A673 (cell line): ENCODE data around the gene SPG11. TPM values are rescaled to one million over a fixed set of nuclear protein-coding genes. Genes with fewer than 3 reads are reported as not detected.
A peak's percentile ranks its signal among the peaks of the same experiment; 100 is the strongest.

Experiments
- BruUV-seq: library from RNA; stranded (reverse); fragments of 400-500 nt; replicated peaks from 2 replicates; lab custom pipeline; 2021; lab: Mats Ljungman, UMichigan
- CTCF ChIA-PET: fragments of 300-600 bp; sonication (Branson Sonifier 250); formaldehyde crosslinking; loops from one replicate; lab custom pipeline; 2022; ENCODE audit warnings: antibody characterized with exemption; lab: Charles Lee
- POLR2A ChIA-PET: fragments of 300-600 bp; sonication (Branson Sonifier 250); formaldehyde crosslinking; loops from one replicate; lab custom pipeline; 2022; ENCODE audit warnings: antibody characterized with exemption; ENCODE audit not compliant: low non-redundant PET; lab: Charles Lee
- DNase-seq: peaks from one replicate; pipeline ENCODE4 v3.0.0-alpha.2; 2015; ENCODE audit warnings: low spot score
- H3K27ac ChIP-seq: fragments of 200-600 bp; sonication (generic); 2 replicates; pipeline ENCODE4 v1.5.1; 2016; ENCODE audit warnings: mixed run types, low read depth, mild to moderate bottlenecking, mixed read lengths, antibody characterized with exemption, low read length; ENCODE audit not compliant: poor library complexity, severe bottlenecking
- H3K27me3 ChIP-seq: fragments of 200-600 bp; sonication (generic); replicated peaks from 2 replicates; pipeline ENCODE4 v1.6.1; 2017; ENCODE audit warnings: mixed run types, low read depth, mild to moderate bottlenecking, mixed read lengths, antibody characterized with exemption, low read length; ENCODE audit not compliant: insufficient read depth, poor library complexity
- H3K36me3 ChIP-seq: fragments of 200-600 bp; sonication (generic); 2 replicates; pipeline ENCODE4 v1.6.1; 2016; ENCODE audit warnings: mixed run types, mild to moderate bottlenecking, mixed read lengths, antibody characterized with exemption, low read length; ENCODE audit not compliant: insufficient read depth, poor library complexity, severe bottlenecking
- H3K4me1 ChIP-seq: fragments of 200-600 bp; sonication (generic); 2 replicates; pipeline ENCODE4 v1.6.1; 2017; ENCODE audit warnings: mixed run types, mild to moderate bottlenecking, mixed read lengths, antibody characterized with exemption, low read length; ENCODE audit not compliant: insufficient read depth, poor library complexity, severe bottlenecking
- H3K4me3 ChIP-seq: fragments of 200-600 bp; sonication (generic); 2 replicates; pipeline ENCODE4 v1.5.1; 2016; ENCODE audit warnings: low read depth, mixed run types, mild to moderate bottlenecking, mixed read lengths, low read length; ENCODE audit not compliant: poor library complexity, severe bottlenecking
- H3K9me3 ChIP-seq: fragments of 200-600 bp; sonication (generic); 2 replicates; pipeline ENCODE4 v1.6.1; 2016; ENCODE audit warnings: mixed run types, low read depth, mild to moderate bottlenecking, mixed read lengths, antibody characterized with exemption, low read length; ENCODE audit not compliant: poor library complexity, severe bottlenecking
- EZH2 ChIP-seq: fragments of 200-600 bp; sonication (generic); IDR thresholded peaks from 2 replicates; pipeline ENCODE4 v1.6.1; 2017; ENCODE audit warnings: borderline replicate concordance, low read depth, mild to moderate bottlenecking, mixed read lengths, antibody characterized with exemption, low read length; ENCODE audit not compliant: poor library complexity, severe bottlenecking
- intact Hi-C: fragments of 100-400 bp; cut with micrococcal nuclease; formaldehyde crosslinking; loops from one replicate; pipeline ENCODE4 v1.10.0; 2022; ENCODE audit not compliant: unreplicated experiment
- total RNA-seq: library from RNA; stranded (reverse); gene quantifications from 2 replicates; pipeline ENCODE4 v1.2.3, GENCODE V29; 2021
- TF ChIP-seq, protein P1 (sequence below): fragments of 300-800, 200-600 bp; sonication (generic); conservative IDR thresholded peaks from 2 replicates; pipeline ENCODE4 v1.5.1; 2017; ENCODE audit warnings: low read depth, mild to moderate bottlenecking, antibody characterized with exemption, low read length, moderate library complexity, mixed read lengths

The SPG11 gene
- total RNA-seq, 1 experiment from 2014 or later, result 55.4 TPM

DNA sequence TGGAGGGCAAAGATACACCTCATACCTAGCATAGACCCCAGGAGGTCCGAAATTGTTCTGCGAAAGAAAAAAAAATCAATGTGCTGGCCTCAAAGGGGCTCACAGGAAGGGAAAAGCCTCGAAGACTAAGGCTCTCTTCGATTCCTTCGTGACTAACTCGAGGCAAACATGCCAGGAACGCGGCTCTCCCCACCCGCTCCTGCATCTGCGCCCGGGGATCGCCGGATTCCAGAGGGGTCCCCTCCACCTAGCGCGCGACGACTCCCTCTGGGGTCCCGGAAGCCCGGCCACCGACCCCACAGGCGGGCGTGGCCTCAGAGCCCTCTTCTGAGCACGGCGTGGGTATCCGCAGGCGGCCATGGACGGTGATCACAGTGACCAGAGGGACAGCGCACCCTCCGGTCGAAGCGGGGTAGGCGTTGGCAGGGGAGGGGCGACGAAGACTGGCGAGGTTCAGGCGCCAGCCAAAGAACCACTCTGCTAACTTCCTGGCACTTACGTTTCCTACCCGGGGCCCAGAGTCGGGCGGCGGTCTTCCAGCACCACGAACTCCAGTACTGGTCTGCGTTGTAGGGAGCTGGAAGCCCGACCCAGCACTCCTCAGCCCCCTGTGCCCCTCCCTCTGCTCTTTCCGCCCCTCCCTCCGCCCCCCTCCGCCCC lies 127.0 kb downstream of the SPG11 start:
- Histone ChIP-seq H3K27ac (peak overlapping the region; percentile 96), H3K9me3 (no peaks in the 10 kb centered on the region), H3K4me1 (peaks cover 7% of the 10 kb centered on the region), H3K27me3 (no peaks in the 10 kb centered on the region), H3K4me3 (peak overlapping the region; percentile 90), H3K36me3 (peaks cover 21% of the 10 kb centered on the region)
- ChIA-PET POLR2A (interaction anchor here (0.5 kb wide), 2 partner anchors 116 to 212 kb away, joined by 4 to 5 read pairs; no protein-coding TSS in a partner anchor), CTCF (interaction anchor here (0.6 to 1.2 kb wide), 2 partner anchors 35 to 341 kb away, joined by 3 to 7 read pairs; partner anchors contain the start of gene FRMD5)
- TF ChIP-seq, protein P1, sequence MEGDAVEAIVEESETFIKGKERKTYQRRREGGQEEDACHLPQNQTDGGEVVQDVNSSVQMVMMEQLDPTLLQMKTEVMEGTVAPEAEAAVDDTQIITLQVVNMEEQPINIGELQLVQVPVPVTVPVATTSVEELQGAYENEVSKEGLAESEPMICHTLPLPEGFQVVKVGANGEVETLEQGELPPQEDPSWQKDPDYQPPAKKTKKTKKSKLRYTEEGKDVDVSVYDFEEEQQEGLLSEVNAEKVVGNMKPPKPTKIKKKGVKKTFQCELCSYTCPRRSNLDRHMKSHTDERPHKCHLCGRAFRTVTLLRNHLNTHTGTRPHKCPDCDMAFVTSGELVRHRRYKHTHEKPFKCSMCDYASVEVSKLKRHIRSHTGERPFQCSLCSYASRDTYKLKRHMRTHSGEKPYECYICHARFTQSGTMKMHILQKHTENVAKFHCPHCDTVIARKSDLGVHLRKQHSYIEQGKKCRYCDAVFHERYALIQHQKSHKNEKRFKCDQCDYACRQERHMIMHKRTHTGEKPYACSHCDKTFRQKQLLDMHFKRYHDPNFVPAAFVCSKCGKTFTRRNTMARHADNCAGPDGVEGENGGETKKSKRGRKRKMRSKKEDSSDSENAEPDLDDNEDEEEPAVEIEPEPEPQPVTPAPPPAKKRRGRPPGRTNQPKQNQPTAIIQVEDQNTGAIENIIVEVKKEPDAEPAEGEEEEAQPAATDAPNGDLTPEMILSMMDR, result peak; percentile 45
- no peak for TF ChIP-seq EZH2
- DNase-seq, result no peak
- intact Hi-C loops, result no loop called here
- no TSS peak for BruUV-seq

DNA sequence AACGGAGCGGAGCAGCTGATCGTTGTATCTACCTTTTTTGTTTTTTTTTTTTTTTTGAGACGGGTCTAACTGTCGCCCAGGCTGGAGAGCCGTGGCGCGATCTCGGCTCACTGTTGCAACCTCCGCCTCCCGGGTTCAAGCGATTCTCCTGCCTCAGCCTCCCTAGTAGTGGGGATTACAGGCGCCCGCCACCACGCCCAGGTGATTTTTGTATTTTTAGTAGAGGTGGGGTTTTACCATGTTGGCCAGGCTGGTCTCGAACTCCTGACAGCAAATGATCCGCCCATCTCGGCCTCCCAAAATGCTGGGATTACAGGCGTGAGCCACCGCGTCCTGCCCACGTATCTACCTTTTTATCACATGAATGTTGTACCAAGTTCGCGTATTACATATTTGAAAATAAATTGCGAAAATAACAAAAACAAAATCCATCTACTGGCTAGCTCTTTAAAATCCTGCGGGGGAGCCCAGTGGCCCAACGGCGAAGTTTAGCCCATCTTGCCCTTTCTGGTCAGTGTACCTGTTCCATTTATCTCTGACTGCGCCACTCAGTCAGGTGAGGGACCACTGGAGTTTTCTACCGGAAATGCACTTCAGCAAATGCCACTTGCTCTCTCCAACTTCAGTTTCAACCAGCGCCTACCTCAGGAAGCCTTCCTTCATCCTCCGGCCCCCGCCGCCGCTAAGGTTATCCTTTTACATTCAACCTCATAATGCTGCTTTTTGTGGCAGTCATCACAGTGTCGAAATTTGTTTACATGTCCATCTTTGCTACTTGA lies 127.8 kb downstream of the SPG11 start:
- no peak for DNase-seq
- no peaks in the 10 kb centered on the region for H3K27me3 ChIP-seq
- CTCF ChIA-PET, result no interaction called here
- H3K27ac ChIP-seq, result peak overlapping the region; percentile 96
- peaks cover 14% of the 10 kb centered on the region for H3K36me3 ChIP-seq
- TF ChIP-seq EZH2, result no peak
- TF ChIP-seq, protein P1, result no peak
- H3K4me1 ChIP-seq, result peaks cover 7% of the 10 kb centered on the region
- intact Hi-C loops, result no loop called here
- TSS peak; percentile 65 for BruUV-seq
- POLR2A ChIA-PET, result interaction anchor here (0.6 kb wide), 1 partner anchor 573 kb away, joined by 5 read pairs; no protein-coding TSS in a partner anchor
- H3K9me3 ChIP-seq, result no peaks in the 10 kb centered on the region
- peak overlapping the region; percentile 90 for H3K4me3 ChIP-seq

DNA sequence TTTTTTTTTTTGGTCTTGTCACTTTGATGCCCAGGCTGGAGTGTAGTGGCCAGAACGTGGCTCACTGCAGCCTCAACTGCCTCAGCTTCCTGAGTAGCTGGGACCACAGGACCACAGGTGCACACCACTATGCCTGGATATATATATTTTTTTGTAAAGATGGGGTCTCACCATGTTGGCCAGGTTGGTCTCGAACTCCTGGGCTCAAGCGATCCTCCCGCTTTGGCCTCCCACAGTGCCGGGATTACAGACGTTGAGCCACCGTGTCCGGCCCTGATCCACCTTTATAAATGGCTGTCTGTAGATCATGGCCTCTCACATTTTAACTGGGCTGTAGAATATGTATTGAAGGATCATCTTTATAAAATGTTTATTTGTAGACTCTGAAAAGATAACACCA lies 128.4 kb downstream of the SPG11 start:
- H3K27ac ChIP-seq, result no peak overlapping the region
- CTCF ChIA-PET, result no interaction called here

More for the DNA sequence above, 128.4 kb downstream of the SPG11 start:
- TF ChIP-seq, protein P1, result no peak
- TF ChIP-seq EZH2, result no peak
- POLR2A ChIA-PET, result interaction anchor here (0.6 kb wide), 1 partner anchor 574 kb away, joined by 5 read pairs; no protein-coding TSS in a partner anchor
- peaks cover 7% of the 10 kb centered on the region for H3K4me1 ChIP-seq
- no peaks in the 10 kb centered on the region for H3K27me3 ChIP-seq
- BruUV-seq, result no TSS peak
- intact Hi-C loops, result no loop called here
- H3K9me3 ChIP-seq, result no peaks in the 10 kb centered on the region
- no peak overlapping the region for H3K4me3 ChIP-seq
- peaks cover 9% of the 10 kb centered on the region for H3K36me3 ChIP-seq
- DNase-seq, result no peak
